Mesodermal cell (in vitro differentiated cells): ENCODE results near the gene SCAP.

Experiments
- H3K27ac ChIP-seq: 2 replicates; pipeline ENCODE4 v1.7.0; 2013; ENCODE audit warnings: mild to moderate bottlenecking, low read depth, low read length, moderate library complexity; ENCODE audit not compliant: severe bottlenecking
- H3K36me3 ChIP-seq: 2 replicates; pipeline ENCODE4 v1.7.1; 2013; ENCODE audit warnings: mild to moderate bottlenecking, low read length, moderate library complexity; ENCODE audit not compliant: control insufficient read depth, insufficient read depth
- H3K4me1 ChIP-seq: one replicate; pipeline ENCODE4 v1.7.1; 2013; ENCODE audit warnings: mild to moderate bottlenecking, low read length; ENCODE audit not compliant: insufficient read depth, control insufficient read depth, poor library complexity, severe bottlenecking
- H3K4me3 ChIP-seq: 2 replicates; pipeline ENCODE4 v1.7.0; 2013; ENCODE audit warnings: low read length, control low read depth, mild to moderate bottlenecking; ENCODE audit not compliant: insufficient read depth, poor library complexity, severe bottlenecking; ENCODE audit errors: extremely low read depth
- H3K9me3 ChIP-seq: 2 replicates; pipeline ENCODE4 v1.7.1; 2013; ENCODE audit warnings: mild to moderate bottlenecking, low read length, moderate library complexity; ENCODE audit not compliant: control insufficient read depth
- WGBS, 2 experiments: methylation state at CpG; one replicate each; pipeline ENCODE4 v1.1.5; 2013; ENCODE audit warnings: missing lambda C conversion rate in 2 of 2; ENCODE audit not compliant: insufficient coverage in 2 of 2; 5-methylcytosine and 5-hydroxymethylcytosine counted together

The SCAP gene

GRCh38 chr3:47413751-47414150 lies 62.0 kb downstream of the SCAP start:
- 95 to 96% methylated on average over 6 to 7 of the region's 7 CpGs for WGBS, 2 experiments

GRCh38 chr3:47412842-47413520 lies 62.8 kb downstream of the SCAP start:
- Histone ChIP-seq H3K27ac (no peak overlapping the region), H3K36me3 (peaks cover 79% of the 10 kb centered on the region), H3K9me3 (no peaks in the 10 kb centered on the region), H3K4me1 (no peaks in the 10 kb centered on the region), H3K4me3 (no peak overlapping the region)
- 93 to 99% methylated on average over 7 to 9 of the region's 12 CpGs for WGBS, 2 experiments

More at GRCh38 chr3:47413751-47414150, 62.0 kb downstream of the SCAP start:
- Histone ChIP-seq H3K36me3 (peaks cover 75% of the 10 kb centered on the region), H3K27ac (no peak overlapping the region), H3K4me1 (no peaks in the 10 kb centered on the region), H3K9me3 (no peaks in the 10 kb centered on the region), H3K4me3 (no peak overlapping the region)

GRCh38 chr3:47412453-47412756 lies 63.3 kb downstream of the SCAP start:
- H3K4me3 ChIP-seq, result no peak overlapping the region
- no peak overlapping the region for H3K27ac ChIP-seq
- WGBS, 2 experiments, result 93 to 95% methylated on average over 5 of the region's 5 CpGs
- H3K36me3 ChIP-seq, result peaks cover 84% of the 10 kb centered on the region
- H3K9me3 ChIP-seq, result no peaks in the 10 kb centered on the region
- no peaks in the 10 kb centered on the region for H3K4me1 ChIP-seq

- WGBS, 2 experiments, result 95 to 98% methylated on average over 18 to 24 of the region's 24 CpGs
- H3K4me3 ChIP-seq, result no peak overlapping the region
- no peak overlapping the region for H3K27ac ChIP-seq
- H3K36me3 ChIP-seq, result peaks cover 84% of the 10 kb centered on the region
- no peaks in the 10 kb centered on the region for H3K4me1 ChIP-seq
- H3K9me3 ChIP-seq, result no peaks in the 10 kb centered on the region
Observed at GRCh38 chr3:47411696-47412452, 63.9 kb downstream of the SCAP start.

GRCh38 chr3:47410801-47411646 lies 64.7 kb downstream of the SCAP start:
- H3K4me3 ChIP-seq, result no peak overlapping the region
- H3K36me3 ChIP-seq, result peaks cover 85% of the 10 kb centered on the region
- no peaks in the 10 kb centered on the region for H3K4me1 ChIP-seq
- H3K27ac ChIP-seq, result no peak overlapping the region
- WGBS, 2 experiments, result 96 to 97% methylated on average over 26 of the region's 30 CpGs
- H3K9me3 ChIP-seq, result no peaks in the 10 kb centered on the region

GRCh38 chr3:47410417-47410720 lies 65.4 kb downstream of the SCAP start:
- no peaks in the 10 kb centered on the region for H3K9me3 ChIP-seq
- no peak overlapping the region for H3K4me3 ChIP-seq
- 71 to 82% methylated on average over 2 to 7 of the region's 10 CpGs for WGBS, 2 experiments
- no peak overlapping the region for H3K27ac ChIP-seq
- peaks cover 87% of the 10 kb centered on the region for H3K36me3 ChIP-seq
- no peaks in the 10 kb centered on the region for H3K4me1 ChIP-seq

- peaks cover 82% of the 10 kb centered on the region for H3K36me3 ChIP-seq
- no peaks in the 10 kb centered on the region for H3K9me3 ChIP-seq
- H3K4me3 ChIP-seq, result no peak overlapping the region
- WGBS, 2 experiments, result 93 to 95% methylated on average over 21 to 24 of the region's 26 CpGs
- H3K27ac ChIP-seq, result no peak overlapping the region
- H3K4me1 ChIP-seq, result peaks cover 1% of the 10 kb centered on the region
Observed at GRCh38 chr3:47409688-47410416, 65.9 kb downstream of the SCAP start.

GRCh38 chr3:47409284-47409683 lies 66.5 kb downstream of the SCAP start:
- H3K4me3 ChIP-seq, result no peak overlapping the region
- H3K36me3 ChIP-seq, result peaks cover 82% of the 10 kb centered on the region
- H3K27ac ChIP-seq, result no peak overlapping the region
- H3K4me1 ChIP-seq, result peaks cover 4% of the 10 kb centered on the region
- 93 to 96% methylated on average over 14 to 15 of the region's 15 CpGs for WGBS, 2 experiments
- H3K9me3 ChIP-seq, result no peaks in the 10 kb centered on the region

- peaks cover 4% of the 10 kb centered on the region for H3K4me1 ChIP-seq
- no peak overlapping the region for H3K4me3 ChIP-seq
- H3K36me3 ChIP-seq, result peaks cover 79% of the 10 kb centered on the region
- 94 to 96% methylated on average over 10 to 13 of the region's 15 CpGs for WGBS, 2 experiments
- no peaks in the 10 kb centered on the region for H3K9me3 ChIP-seq
- H3K27ac ChIP-seq, result no peak overlapping the region
Observed at GRCh38 chr3:47408839-47409229, 66.9 kb downstream of the SCAP start.
